A549 treated with Mapracorat at 1 μM for 4 hours (cell line): ENCODE results near the gene JMJD1C. TPM values are rescaled to one million over a fixed set of nuclear protein-coding genes. Genes with fewer than 3 reads are reported as not detected.

Experiments
- total RNA-seq: library from RNA; stranded (reverse); fragments of 200-300 nt; extraction: Qiagen RNA extraction; gene quantifications from 5 replicates; pipeline ENCODE4 v1.2.3, GENCODE V29; 2022

JMJD1C gene, protein sequence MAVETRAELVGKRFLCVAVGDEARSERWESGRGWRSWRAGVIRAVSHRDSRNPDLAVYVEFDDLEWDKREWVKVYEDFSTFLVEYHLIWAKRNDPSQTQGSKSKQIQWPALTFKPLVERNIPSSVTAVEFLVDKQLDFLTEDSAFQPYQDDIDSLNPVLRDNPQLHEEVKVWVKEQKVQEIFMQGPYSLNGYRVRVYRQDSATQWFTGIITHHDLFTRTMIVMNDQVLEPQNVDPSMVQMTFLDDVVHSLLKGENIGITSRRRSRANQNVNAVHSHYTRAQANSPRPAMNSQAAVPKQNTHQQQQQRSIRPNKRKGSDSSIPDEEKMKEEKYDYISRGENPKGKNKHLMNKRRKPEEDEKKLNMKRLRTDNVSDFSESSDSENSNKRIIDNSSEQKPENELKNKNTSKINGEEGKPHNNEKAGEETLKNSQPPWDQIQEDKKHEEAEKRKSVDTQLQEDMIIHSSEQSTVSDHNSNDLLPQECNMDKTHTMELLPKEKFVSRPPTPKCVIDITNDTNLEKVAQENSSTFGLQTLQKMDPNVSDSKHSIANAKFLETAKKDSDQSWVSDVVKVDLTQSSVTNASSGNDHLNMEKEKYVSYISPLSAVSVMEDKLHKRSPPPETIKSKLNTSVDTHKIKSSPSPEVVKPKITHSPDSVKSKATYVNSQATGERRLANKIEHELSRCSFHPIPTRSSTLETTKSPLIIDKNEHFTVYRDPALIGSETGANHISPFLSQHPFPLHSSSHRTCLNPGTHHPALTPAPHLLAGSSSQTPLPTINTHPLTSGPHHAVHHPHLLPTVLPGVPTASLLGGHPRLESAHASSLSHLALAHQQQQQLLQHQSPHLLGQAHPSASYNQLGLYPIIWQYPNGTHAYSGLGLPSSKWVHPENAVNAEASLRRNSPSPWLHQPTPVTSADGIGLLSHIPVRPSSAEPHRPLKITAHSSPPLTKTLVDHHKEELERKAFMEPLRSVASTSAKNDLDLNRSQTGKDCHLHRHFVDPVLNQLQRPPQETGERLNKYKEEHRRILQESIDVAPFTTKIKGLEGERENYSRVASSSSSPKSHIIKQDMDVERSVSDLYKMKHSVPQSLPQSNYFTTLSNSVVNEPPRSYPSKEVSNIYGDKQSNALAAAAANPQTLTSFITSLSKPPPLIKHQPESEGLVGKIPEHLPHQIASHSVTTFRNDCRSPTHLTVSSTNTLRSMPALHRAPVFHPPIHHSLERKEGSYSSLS (N-terminal part only)
- total RNA-seq, result 16.7 to 21.2 TPM (median 20.0 TPM) in 5 replicates

GRCh38 chr10:63465293-63466143 is at the start of gene JMJD1C:
TSS of gene JMJD1C (minus strand) at chr10:63465977. CDS start at chr10:63465662, 315 bp downstream.

DNA sequence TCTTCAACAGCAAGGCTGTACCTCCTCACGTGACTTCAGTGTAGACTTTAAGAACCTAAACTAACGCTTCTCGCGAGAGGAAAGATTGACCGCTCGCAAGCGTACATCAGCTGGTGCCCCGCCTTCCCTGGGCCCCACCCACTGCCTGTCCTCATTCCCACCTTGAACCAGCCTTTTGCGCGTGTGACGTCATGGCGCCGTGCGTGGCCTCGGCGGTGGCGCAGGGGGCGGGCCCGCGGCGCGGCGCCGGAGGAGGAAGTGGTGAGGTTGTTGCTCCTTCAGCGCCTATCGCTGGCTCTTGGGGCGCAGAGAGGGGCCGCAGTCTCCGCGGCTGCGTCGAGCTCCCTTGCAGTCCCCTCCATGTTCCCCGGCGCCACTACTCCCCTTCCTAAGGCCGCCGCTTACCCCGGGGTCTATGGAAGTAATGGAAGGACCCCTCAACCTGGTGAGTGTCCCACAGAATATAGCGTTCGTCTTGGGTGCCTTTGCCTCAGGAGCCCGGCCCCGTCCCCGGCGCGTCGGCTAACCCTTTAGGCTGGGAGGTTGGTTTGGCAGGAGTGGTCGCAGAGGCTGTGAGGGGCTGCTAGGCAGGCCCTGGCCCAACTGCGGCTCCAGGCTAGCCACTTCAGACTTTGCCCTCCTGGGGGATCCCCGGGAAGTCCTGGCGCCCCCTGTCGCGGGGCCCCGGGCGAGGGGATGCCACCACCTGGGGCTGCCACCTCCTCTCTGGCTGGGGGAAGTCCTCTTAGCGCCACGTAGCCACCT is 332.5 kb downstream of the JMJD1C start, which contains the start of gene NRBF2:
TSS of gene NRBF2 (plus strand) at position 273 of the 765 bp plus-strand sequence. CDS start at position 416, 143 bp downstream.

Other genes starting within 250 kb of the JMJD1C start
- 15.9 to 21.1 TPM (median 19.6 TPM) in 5 replicates for gene REEP3, start 55.4 kb upstream of the JMJD1C start, total RNA-seq